GM18502 (cell line): ENCODE measurements around the gene ZHX3.

Experiments
- ATAC-seq: cut with Tn5 transposase; IDR thresholded peaks from one replicate; pipeline ENCODE4 v1.9.1; 2021; ENCODE audit warnings: mild to moderate bottlenecking; ENCODE audit not compliant: unreplicated experiment, poor library complexity

ZHX3 gene

DNA sequence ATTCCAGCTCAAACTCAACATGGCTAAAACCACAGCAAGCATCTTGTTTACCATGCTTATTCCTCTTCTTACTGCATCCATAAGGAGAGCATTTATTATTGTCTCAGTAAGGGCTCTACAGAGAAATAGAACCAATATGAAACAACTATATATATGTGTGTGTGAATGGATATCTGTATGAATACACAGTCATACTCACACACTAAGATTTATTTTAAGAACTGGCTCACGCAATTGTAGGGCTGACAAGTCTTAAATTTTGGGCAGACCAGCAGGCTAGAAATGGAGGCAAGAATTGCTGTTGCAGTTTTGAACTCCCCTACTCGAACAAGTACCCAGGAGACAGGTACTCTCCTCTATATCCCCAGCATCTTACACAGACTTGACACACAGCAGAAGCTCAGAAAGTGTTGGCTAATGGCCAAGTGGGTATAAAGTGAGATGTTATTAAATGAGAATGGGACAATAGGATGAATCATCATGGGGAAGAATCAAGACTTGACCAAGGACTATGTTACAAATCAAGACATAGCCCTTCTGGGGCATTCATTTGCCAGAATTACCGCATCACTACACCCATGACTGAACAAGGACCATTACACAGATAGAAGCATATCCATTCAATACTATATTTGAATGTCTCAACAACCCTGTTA lies 13.0 kb downstream of the ZHX3 start:
- no peak for ATAC-seq

DNA sequence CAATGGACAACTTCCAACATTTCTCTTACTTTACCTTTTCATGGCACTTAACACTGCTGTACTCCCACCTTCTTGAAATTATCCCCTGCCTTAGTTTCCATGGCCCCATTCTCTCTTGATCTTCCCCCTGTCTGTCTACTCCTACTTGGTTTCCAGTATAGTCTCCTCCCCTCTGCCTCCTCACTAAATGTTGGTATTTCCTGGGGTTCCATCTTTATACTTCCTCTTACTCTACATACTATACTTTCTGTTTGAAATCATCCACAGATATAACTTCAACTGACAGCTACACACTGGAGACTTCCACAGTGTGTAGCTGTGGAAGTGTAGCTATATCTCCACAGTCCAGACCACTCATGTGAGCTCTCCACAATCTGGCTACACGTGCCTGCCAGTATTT lies 13.5 kb downstream of the ZHX3 start:
- ATAC-seq: no peak

DNA sequence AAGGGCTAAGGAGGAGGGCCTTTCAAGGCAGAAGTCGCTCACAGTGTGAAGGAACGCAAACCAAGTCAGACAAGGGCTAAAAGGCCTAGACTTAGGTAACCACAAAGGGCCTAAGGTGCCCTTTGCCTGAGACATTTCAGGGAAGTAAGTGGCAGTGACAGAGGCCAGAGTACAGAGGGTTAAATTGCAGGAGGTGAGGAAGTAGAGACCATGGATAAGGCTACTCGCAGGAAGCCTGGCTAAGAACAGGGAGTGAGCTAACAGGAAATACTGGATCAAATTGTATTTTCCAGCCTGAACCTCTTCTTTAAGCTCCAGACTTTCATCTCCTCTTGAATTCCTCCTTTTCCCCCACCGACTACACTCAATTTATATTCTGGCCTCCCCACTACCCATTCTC lies 16.6 kb downstream of the ZHX3 start:
- ATAC-seq: no peak

DNA sequence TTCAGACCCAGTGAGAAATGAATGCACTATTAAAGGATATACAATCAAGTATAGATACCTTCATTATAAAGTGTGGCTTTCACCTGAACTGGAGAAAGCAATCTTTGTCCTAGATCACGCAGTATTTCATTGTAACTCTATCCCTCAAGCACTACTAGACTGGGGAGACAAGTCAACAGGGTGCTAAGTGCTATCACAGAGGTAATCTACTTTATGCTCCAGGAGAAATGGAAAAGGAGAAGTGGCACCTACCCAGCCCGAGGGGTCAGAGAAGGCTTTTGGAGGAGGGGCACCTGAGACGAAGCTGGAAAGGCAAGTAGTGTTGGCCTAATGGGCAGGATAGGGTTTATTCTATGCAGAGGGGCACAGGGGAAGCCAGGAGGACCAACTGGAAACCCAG lies 17.1 kb downstream of the ZHX3 start:
- no peak for ATAC-seq

DNA sequence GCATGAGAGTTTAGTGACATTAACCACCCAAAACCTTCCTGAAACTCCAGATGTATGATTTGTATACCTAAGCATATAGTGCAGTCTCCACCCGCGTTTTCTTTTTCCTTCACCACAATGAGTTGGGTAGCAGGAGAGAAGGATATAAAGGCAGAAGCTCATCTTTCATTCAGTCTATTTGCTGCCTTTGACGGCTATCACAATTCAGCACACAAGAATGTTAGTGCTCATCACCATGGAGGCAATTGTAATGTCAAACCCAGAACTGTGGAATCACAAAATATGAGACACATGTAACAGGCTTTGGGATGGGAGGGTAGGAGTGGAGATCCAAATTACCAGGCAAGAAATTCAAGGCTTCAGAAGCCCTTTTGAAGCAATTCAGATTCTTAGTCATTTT lies 17.6 kb downstream of the ZHX3 start:
- ATAC-seq: no peak

DNA sequence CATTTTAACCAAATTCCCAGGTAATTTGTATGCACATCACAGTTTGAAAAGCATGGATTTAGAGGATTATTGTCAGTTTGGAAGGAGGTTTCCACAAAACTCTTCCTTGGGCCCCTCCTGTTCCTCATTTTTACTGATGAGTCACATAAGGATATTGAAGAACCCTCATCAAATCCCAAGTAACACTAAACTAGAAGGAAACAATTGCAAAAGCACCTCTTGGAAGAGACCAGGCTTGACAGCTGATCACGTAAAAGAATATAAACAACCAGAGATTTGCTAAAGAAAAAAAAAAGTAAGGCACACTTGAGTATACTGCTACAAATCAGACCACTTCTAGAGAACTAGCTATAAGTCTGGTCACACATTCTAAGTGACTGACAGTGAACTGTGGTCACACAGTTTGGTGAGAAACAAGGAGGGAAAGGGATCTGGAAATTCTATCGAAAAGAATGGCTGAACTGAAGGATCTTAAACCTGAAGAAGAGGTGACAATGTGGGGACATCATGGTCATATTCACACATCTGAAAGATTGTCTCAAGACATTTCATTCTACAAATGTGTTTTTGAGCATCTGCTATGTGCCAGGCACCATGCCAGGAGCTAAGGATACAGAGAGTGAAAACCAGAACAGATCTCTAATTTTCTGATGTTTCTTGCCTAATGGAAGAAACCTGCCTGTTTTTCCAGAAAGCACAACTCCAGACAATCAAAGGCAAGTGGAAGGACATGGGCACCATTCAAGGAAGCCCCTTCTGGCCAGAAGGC lies 24.1 kb downstream of the ZHX3 start:
- ATAC-seq: no peak

DNA sequence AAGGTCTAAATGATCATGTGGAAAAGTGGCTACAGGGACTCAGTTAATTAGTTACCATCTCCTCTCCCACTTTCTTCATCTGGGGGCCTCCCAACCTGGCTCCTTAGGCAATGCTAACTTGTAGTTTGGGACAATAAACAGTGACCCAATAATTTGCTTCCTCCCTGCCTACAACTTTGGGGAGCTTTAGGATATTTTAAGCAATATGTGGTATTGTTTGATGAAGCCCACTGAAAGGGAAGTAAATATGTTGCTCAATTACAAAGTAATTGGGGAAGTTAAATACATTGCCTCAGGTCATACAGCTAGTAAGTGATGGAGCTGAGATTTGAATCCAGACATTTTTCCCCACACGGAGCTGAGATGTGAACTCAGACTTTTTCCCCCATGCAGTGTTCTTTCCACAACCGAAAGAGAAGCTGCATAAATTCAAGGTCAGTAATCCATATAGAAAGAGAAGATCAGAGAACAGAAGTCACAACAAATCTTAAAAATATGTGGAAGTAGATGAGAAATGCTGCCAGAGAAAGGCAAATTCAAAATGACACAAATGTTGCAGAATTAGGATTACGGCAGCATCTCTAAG lies 26.6 kb downstream of the ZHX3 start:
- no peak for ATAC-seq

DNA sequence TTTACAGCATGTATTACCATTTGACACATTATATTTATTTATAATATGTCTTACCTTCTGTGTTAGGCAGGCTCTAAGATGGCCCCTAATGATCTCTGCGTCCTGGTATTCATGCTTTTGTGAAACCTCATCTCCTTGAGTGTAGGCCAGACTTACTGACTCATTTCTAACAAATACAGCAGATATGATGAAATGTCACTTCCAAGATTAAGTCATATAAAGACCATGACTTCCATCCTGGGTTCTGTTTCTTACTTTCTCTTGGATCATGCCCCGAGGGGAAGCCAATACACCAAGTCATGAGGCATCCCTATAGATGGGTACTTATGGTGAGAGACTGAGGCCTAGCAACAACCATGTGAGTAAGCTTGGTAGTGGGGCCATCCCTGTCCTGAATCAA lies 30.2 kb downstream of the ZHX3 start:
- ATAC-seq: no peak

DNA sequence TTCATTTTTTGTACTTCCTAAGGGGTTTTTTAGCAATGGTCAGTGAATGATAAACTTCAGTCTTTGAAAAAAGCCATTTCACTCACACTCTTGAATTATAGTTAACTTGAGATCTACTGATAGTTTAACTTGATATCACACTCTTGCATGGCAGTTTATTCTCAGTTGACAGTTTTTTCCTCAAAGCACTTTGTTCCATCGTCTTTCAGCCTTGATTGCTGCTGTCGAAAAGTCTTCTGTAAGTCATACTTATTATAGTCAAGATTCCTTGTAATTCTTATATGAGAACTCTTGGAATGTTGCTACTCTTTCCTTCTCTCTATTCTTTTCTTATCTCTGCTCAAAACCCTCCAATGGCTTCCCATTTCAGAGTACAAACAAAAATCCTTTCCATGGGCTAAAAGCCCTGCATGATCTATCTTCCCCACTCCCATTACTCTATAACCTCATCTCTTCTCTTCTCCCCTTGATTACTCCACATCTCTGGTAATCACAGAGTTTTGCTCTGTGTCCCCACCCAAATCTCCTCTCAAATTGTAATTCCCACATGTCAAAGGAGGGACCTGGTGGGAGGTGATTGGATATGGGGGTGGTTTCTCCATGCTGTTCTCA lies 31.2 kb downstream of the ZHX3 start:
- ATAC-seq: no peak

DNA sequence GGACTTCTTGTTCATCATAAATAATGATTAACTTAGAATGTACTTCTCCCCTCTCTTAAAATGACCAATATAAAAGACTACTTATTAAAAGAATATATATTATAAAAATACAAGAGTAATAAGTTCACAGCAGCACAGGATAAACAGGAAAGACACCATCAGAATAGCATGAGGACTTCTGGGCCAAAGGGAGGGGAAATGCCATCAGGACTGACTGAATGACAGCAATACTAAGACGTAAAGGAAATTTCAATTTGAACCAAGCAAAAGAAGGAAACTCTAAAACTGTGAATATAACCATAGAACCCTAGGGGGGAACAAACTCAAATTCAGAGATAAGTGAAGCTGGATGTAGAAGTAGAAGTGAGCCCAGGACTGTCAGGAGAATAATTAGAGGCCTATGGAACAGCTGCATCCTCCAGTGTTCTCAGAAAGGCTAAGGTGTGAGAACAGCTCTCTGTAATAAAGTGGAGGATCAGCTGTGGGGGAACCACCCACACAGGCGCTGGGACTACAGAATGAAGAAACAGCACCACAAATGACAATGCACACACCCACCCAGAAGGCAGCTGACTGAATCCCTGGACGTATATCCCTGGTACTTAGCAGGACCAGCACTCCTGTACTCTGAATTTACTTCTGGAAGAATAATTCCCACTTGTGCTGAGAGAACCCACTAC lies 37.8 kb downstream of the ZHX3 start:
- ATAC-seq: no peak

DNA sequence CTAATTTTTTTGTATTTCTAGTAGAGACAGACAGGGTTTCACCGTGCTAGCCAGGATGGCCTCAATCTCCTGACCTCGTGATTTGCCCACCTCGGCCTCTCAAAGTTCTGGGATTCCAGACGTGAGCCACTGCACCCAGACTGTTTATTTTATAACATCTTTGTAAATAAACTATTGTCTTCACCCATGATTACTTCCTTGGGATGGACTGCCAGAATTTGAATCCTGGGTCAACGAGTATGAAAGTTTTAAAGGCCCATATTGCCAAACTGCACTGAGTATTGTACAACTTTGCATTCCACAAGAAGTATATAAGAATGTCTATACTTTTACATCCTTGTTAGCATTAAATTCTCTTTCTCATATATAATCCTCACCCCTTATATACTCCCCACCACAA lies 38.6 kb downstream of the ZHX3 start:
- no peak for ATAC-seq

DNA sequence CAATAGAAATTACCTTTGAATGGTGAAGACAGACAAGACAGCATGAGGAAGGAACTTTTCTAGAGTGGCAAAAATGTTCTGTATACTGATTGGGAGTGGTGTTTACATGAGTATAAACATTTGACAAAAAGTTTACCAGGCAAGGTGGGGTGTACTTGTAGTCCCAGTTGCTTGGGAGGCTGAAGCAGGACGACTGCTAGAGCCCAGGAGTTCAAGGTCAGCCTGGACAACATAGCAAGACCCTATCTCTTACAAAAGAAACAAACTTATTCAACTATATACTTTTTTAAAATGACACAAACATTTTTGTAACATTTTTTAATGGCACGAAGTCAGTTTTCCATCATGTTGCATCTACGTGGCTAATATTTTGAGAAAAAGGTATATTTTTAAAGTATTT lies 40.5 kb downstream of the ZHX3 start:
- ATAC-seq: no peak

DNA sequence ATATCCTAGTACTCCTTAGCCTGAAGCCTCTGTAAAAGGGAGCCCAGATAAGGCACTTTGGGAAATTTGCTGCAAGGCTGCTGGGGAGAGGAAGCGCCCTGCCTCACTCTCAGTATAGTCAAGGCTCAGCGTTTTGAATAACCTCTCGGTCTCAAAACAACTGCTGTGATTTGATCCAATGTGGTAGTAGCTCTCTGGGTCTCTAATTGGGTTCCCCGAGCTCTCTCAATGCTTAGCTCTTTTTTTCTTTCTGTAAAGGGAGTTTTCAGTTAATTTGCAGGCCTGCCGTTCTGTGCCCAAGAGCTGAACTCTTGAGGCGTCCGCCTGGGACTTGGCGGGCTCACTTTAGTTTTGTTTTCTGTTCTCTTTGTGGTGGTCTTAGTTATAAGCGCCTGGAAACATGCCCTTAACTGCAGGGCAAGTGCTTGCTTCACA lies 41.2 kb downstream of the ZHX3 start:
- ATAC-seq: no peak

DNA sequence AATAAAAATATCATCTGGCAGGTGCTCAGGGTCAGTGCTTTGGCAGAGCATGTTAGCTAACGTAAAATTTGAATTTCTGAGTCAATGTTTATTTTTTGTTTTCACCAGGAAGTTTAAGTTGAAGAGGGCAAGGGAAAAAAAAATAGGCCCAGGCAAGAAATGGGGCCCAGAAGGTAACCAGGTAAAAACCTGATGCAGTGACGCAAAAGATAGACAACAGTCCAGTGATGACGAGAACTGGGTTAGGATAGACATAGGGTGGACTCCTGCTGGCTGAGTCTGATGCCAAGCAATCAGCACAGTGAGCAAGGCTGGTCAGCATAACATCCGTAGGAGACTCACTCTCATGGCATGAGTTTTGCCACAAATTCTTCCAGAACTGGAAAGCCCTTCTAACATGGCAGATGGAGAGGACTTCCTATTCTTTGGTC lies 42.2 kb downstream of the ZHX3 start:
- no peak for ATAC-seq

DNA sequence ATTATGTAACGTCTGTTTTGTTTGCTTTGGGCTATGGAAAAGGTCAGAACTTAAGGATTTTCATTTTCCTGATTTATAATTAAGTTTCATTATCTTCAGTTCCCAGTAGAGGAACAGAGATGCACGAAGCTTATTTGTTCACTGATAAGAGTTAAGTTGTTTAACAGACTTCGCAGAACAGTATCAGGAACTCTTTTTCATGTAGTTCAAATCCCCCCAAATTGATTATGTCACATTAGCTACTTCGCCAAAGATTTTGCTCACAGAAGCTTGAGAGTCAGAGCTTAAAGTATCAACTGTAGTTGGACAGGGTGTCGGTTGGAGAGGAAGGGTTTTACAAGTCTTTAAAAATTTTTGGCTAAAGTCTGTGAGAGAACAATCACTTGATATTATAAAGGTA lies 43.4 kb downstream of the ZHX3 start:
- no peak for ATAC-seq

DNA sequence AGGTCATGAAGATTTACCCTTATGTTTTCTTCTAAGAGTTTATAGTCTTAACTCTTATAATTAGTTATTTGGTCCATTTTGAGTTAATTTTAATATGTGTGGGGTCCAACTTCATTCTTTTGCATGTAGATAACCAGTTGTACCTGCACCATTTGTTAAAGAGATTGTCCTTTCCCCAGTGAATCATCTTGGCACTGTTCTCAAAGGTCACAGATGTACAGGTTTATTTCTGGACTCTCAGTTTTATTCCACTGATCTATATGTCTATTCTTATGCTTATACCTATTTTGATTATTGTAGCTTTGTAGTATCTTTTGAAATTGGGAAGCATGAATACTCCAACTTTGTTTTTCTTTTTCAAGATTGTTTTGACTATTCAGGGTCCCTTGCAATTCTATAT lies 44.1 kb downstream of the ZHX3 start:
- no peak for ATAC-seq

DNA sequence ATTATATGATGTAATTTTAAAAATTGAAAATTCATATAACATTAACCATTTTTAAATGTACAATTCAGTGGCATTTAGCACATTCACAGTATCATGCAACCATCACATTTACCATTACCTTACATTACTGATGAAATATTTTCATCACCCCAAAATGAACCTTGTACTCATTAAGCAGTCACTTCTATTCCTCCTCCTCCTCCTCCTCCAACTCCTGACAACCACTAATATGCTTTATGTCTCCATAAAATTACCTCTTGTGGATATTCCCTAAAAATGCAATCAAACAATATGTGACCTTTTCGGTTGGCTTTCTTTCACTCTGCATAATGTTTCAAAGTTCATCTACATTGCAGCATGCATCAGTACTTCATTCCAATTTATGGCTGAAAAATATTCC lies 45.2 kb downstream of the ZHX3 start:
- no peak for ATAC-seq

DNA sequence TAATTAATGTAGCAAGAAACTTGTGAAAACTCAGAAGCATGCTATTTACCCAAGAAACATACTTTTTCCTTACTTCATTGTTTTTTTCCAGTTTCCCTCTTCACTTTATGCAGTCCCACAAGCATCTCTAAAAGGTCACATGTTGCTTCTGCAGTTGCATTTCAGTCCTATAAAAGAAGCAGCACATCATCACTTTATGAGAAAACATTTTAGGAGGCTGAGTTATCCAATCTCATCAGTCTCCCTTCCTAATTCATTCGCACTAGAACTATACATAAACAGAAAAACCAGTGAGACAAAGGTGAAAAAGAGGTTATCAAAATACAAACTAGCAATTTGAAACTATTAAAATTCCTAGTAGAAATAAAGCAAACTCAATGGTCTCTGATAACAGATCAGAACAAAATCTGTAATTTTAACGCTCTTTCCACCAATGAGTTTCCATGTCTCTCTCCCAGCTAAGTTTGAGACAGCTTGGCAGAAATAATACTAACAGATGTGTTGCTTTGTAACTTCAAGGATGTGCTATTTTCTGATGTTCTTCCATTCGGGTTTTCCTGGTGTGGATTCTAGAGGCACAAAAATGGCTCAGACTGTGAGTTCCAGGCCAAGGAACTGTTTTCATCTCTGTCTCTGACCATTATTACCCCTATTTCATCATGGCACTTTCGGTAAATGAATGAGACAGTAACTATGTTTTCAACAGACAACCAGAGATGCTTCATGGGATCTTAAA lies 48.4 kb downstream of the ZHX3 start:
- ATAC-seq: no peak

DNA sequence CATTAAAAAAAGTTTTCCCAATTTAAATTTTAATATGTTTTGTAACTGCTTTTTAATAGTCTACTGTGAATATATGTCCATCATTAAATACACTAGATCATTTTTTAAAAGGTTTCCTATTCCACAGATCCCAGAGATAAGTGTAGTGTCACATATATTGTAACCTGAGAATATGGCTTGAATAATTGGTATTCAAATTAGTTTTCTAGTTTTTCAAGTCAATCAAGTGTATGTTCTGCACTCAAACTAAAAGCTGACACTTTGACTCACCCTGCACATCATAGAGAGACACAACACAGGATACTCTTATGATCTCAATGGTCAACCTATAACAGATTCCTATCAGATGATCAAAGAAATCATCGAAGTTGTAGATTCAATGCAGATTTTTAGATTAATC lies 49.1 kb downstream of the ZHX3 start:
- no peak for ATAC-seq

DNA sequence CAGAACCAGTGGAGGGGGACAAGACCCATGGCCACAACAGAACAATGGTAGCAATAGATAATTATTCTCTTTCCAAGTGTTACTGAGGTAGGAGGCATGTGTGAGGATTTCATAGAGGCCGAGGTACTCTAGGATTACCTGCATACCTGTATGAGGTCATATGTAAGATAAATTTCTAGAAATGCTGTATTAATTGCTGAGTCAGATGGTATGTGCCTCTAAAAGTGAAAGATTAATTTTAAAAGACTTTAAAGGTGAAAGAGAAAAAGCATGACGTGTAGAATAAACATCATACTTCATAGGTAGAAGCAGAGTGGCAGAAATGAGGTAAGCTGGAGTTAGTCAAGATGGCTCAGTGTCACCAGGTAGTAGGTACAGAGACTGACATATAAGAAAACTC lies 51.6 kb downstream of the ZHX3 start:
- ATAC-seq: no peak
